ENCODE measurements around the gene E2F3.

- no peak for TF ChIP-seq CTCF (conservative IDR thresholded peaks at IDR 0.05 in 1 of 2, IDR thresholded peaks at IDR 0.05 in 1 of 2; ENCODE audit: extremely low read depth in 1 of 2, insufficient read depth in 1 of 2, low read depth in 1 of 2, low read length in 2 of 2)
- no peak for TF ChIP-seq EZH2 (IDR thresholded peaks at IDR 0.05; ENCODE audit: borderline replicate concordance, low read length)
These were observed 15.5 kb upstream of the E2F3 start for GRCh38 chr6:20386218-20386617.
